K562 (cell line): ENCODE measurements around the gene CSF2. TPM values are rescaled to one million over a fixed set of nuclear protein-coding genes. Genes with fewer than 3 reads are reported as not detected.

Source experiments
- CBX1 ChIP-seq: sonication (generic); IDR thresholded peaks from 2 replicates; pipeline ENCODE4 v1.6.1; 2016; ENCODE audit warnings: antibody characterized with exemption, low read depth, mild to moderate bottlenecking
- CBX2 ChIP-seq: fragments of 200-600 bp; sonication (generic); IDR thresholded peaks from one replicate; pipeline ENCODE4 v1.6.1; 2012; ENCODE audit warnings: mild to moderate bottlenecking, low read length, inconsistent platforms; ENCODE audit not compliant: insufficient read depth, poor library complexity, severe bottlenecking
- CC2D1A ChIP-seq: fragments of 450-650 bp; IDR thresholded peaks from 2 replicates; pipeline ENCODE4 v1.6.1; 2017; ENCODE audit warnings: mild to moderate bottlenecking
- DPF2 ChIP-seq: fragments of 450-650 bp; IDR thresholded peaks from 2 replicates; pipeline ENCODE4 v1.6.1; 2016
- ESRRB ChIP-seq: fragments of 250-450 bp; sonication (Bioruptor Pico); IDR thresholded peaks from 2 replicates; pipeline ENCODE4 v1.5.0; 2020; ENCODE audit warnings: mild to moderate bottlenecking, moderate library complexity, borderline replicate concordance
- MAZ ChIP-seq, 2 experiments: fragments of 450-650 bp in 1 of 2; sonication (generic) in 1 of 2; formaldehyde crosslinking; IDR thresholded peaks in 1 of 2; conservative IDR thresholded peaks in 1 of 2; 2 replicates each; pipeline versions ENCODE4 v1.4.0 to v1.5.0; 2020; ENCODE audit warnings: mild to moderate bottlenecking in 1 of 2, missing genetic modification reagents in 1 of 2
- MEF2A ChIP-seq: IDR thresholded peaks from 2 replicates; pipeline ENCODE4 v1.6.1; 2011; ENCODE audit warnings: low read depth, mild to moderate bottlenecking, low read length, moderate library complexity; ENCODE audit not compliant: control insufficient read depth
- MXI1 ChIP-seq: IDR thresholded peaks from 2 replicates; pipeline ENCODE4 v1.6.1; 2011; ENCODE audit warnings: low read depth, mild to moderate bottlenecking, improper control_type of control experiment, low read length
- NFYB ChIP-seq: IDR thresholded peaks from 2 replicates; pipeline ENCODE4 v1.6.1; 2011; ENCODE audit warnings: mild to moderate bottlenecking, moderate library complexity; ENCODE audit not compliant: insufficient read length; ENCODE audit errors: extremely low read depth
- PTRF ChIP-seq: fragments of 450-650 bp; IDR thresholded peaks from 2 replicates; pipeline ENCODE4 v1.6.1; 2016; ENCODE audit warnings: mild to moderate bottlenecking, missing genetic modification characterization, missing compliant biosample characterization
- RAD21 ChIP-seq, 2 experiments: fragments of 250-450 bp in 1 of 2; fragments of 450-650 bp in 1 of 2; sonication (Bioruptor Pico) in 1 of 2; formaldehyde crosslinking in 1 of 2; IDR thresholded peaks in 1 of 2; conservative IDR thresholded peaks in 1 of 2; 2 replicates each; pipeline versions ENCODE4 v1.4.0 to v1.8.0; 2020 to 2022; ENCODE audit warnings: mild to moderate bottlenecking in 2 of 2, moderate library complexity in 1 of 2
- TGIF2 ChIP-seq: sonication (generic); formaldehyde crosslinking; IDR thresholded peaks from 2 replicates; pipeline ENCODE4 v1.8.1; 2022; ENCODE audit warnings: mild to moderate bottlenecking, missing genetic modification reagents, moderate library complexity
- TOE1 ChIP-seq, 2 experiments: fragments of 450-650 bp in 1 of 2; sonication (generic) in 1 of 2; formaldehyde crosslinking in 1 of 2; IDR thresholded peaks; 2 replicates each; pipeline versions ENCODE4 v1.7.1 to v1.8.0; 2016 to 2022; ENCODE audit warnings: borderline replicate concordance in 2 of 2, mild to moderate bottlenecking in 2 of 2, antibody characterized with exemption in 1 of 2, inconsistent platforms in 1 of 2, low read depth in 1 of 2, missing genetic modification reagents in 1 of 2, moderate library complexity in 1 of 2
- ZBTB8A ChIP-seq: fragments of 450-650 bp; IDR thresholded peaks from 2 replicates; pipeline ENCODE4 v1.6.1; 2018; ENCODE audit warnings: mild to moderate bottlenecking, moderate library complexity; ENCODE audit not compliant: partially characterized antibody
- ZEB2 ChIP-seq: fragments of 450-650 bp; IDR thresholded peaks from 2 replicates; pipeline ENCODE4 v1.6.1; 2016
- ZFX ChIP-seq: sonication (generic); formaldehyde crosslinking; IDR thresholded peaks from 2 replicates; pipeline ENCODE4 v1.8.0; 2022; ENCODE audit warnings: mild to moderate bottlenecking, missing genetic modification reagents, moderate library complexity
- ZNF41 ChIP-seq: fragments of 250-450 bp; sonication (Bioruptor Pico); conservative IDR thresholded peaks from 2 replicates; pipeline ENCODE4 v1.4.0; 2020; ENCODE audit warnings: mild to moderate bottlenecking
- ZNF584 ChIP-seq: fragments of 200-800 bp; sonication (Bioruptor generic); IDR thresholded peaks from 2 replicates; pipeline ENCODE4 v1.6.1; 2016; ENCODE audit warnings: low read depth, mild to moderate bottlenecking, missing genetic modification characterization, missing compliant biosample characterization
- ZNF644 ChIP-seq: fragments of 200-800 bp; sonication (Bioruptor generic); IDR thresholded peaks from 2 replicates; pipeline ENCODE4 v1.6.1; 2016; ENCODE audit warnings: low read depth, missing genetic modification characterization, missing compliant biosample characterization
- polyA plus RNA-seq, 8 experiments: library from polyadenylated mRNA; depleted of rRNA in 4 of 8; stranded (reverse) in 5 of 8; unstranded in 3 of 8; fragments of >200 nt; fragmentation: Nextera tagmentation in 2 of 8; fragmentation: Illumina TruSeq in 1 of 8; extraction: Ambion mirVana in 2 of 8; extraction: Trizol in 1 of 8; gene quantifications; 2 replicates each; pipeline versions ENCODE4 v1.2.1 to v1.2.3, GENCODE V29; 2011 to 2014; ENCODE audit warnings: inconsistent platforms in 1 of 8, missing spikeins in 1 of 8
- total RNA-seq, 7 experiments: library from RNA; depleted of rRNA in 6 of 7; stranded (reverse); fragments of >200 nt in 6 of 7; fragmentation: Illumina TruSeq in 2 of 7; extraction: Trizol in 2 of 7; gene quantifications; 2 replicates each; pipeline versions ENCODE4 v1.2.1 to v1.2.3, GENCODE V29; 2011 to 2021; ENCODE audit warnings: low replicate concordance in 1 of 7
- TF ChIP-seq, protein P1 (sequence below): fragments of 450-650 bp; formaldehyde crosslinking; IDR thresholded peaks from 2 replicates; pipeline ENCODE4 v1.4.0; 2020; ENCODE audit warnings: mild to moderate bottlenecking, mixed read lengths
- TF ChIP-seq, protein P2 (sequence below): fragments of 250-450 bp; sonication (Bioruptor Pico); IDR thresholded peaks from 2 replicates; pipeline ENCODE4 v1.8.0; 2021; ENCODE audit warnings: borderline replicate concordance, mild to moderate bottlenecking, moderate library complexity; ENCODE audit not compliant: poor library complexity, severe bottlenecking
- TF ChIP-seq, protein P3 (sequence below), 2 experiments: IDR thresholded peaks; 2 replicates each; pipeline ENCODE4 v1.6.1; 2011; ENCODE audit warnings: borderline replicate concordance in 1 of 2, control low read depth in 1 of 2, low read depth in 1 of 2, low read length in 1 of 2, mild to moderate bottlenecking in 1 of 2, mixed read lengths in 1 of 2, moderate library complexity in 1 of 2; ENCODE audit not compliant: insufficient read depth in 1 of 2, insufficient read length in 1 of 2, poor library complexity in 1 of 2, severe bottlenecking in 1 of 2; ENCODE audit errors: extremely low read depth in 1 of 2
- TF ChIP-seq, protein P4 (sequence below): fragments of 250-450 bp; sonication (Bioruptor Pico); IDR thresholded peaks from 2 replicates; pipeline ENCODE4 v1.8.0; 2022; ENCODE audit warnings: moderate library complexity, mild to moderate bottlenecking, inconsistent platforms

The CSF2 gene
- total and polyA plus RNA-seq, 9 of the 15 experiments (the other 6 are each of a cell fraction or from before 2014, with no cell fraction given) = 0.25 to 0.29 TPM; not detected in 7

DNA sequence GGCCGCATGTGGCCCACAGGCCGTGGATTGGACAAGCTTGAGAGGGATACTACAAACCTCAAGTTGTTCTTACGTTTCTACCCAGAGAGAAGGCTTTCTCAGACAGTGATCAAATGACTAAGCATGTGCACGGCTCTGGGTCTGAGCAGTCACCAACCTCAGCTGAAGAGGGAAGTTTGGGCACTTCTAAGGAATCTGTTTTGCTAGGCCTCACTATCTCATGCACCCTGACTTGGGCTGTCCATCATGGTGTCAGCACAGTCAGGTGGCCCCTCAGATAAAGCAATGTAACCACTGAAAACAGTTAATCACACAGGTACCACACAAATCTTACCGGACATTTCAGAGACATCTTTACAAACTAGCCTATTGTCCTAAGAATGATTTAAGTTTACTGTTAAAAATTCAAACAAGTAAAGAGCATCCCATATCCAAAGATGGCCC lies 24.6 kb downstream of the CSF2 start (continued):
- TF ChIP-seq TOE1 (IDR thresholded peaks at IDR 0.05; ENCODE audit: borderline replicate concordance) (peak; percentile 74), TOE1 (CRISPR knock-in tag; IDR thresholded peaks at IDR 0.05; ENCODE audit: borderline replicate concordance, low read depth) (no peak), NFYB (no peak), PTRF (peak; percentile 74; the same call in 1 of the 2 replicates), TGIF2 (CRISPR knock-in tag) (no peak), ZEB2 (peak; percentile 98), ZFX (peak; percentile 69), CBX1 (no peak), MAZ (CRISPR knock-in tag; conservative IDR thresholded peaks at IDR 0.05 in 1 of 2, IDR thresholded peaks at IDR 0.05 in 1 of 2) (peak; percentile 56 to 78; a peak in 3 of 4 replicates), ZNF584 (CRISPR knock-in tag) (peak; percentile 96), CC2D1A (peak; percentile 93; the same call in 1 of the 2 replicates), ESRRB (CRISPR knock-in tag) (no peak), RAD21 (CRISPR knock-in tag; conservative IDR thresholded peaks at IDR 0.05 in 1 of 2, IDR thresholded peaks at IDR 0.05 in 1 of 2) (peak; percentile 27 to 59; a peak in 3 of 4 replicates), ZBTB8A (no peak), MEF2A (peak; percentile 63; the same call in 1 of the 2 replicates), CBX2 (no peak), ZNF644 (peak; percentile 94), DPF2 (peak; percentile 99), MXI1 (peak; percentile 81), ZNF41 (CRISPR knock-in tag) (peak; percentile 77; the same call in 1 of the 2 replicates)
- TF ChIP-seq, protein P1, sequence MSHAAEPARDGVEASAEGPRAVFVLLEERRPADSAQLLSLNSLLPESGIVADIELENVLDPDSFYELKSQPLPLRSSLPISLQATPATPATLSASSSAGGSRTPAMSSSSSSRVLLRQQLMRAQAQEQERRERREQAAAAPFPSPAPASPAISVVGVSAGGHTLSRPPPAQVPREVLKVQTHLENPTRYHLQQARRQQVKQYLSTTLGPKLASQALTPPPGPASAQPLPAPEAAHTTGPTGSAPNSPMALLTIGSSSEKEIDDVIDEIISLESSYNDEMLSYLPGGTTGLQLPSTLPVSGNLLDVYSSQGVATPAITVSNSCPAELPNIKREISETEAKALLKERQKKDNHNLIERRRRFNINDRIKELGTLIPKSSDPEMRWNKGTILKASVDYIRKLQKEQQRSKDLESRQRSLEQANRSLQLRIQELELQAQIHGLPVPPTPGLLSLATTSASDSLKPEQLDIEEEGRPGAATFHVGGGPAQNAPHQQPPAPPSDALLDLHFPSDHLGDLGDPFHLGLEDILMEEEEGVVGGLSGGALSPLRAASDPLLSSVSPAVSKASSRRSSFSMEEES (CRISPR knock-in tag) = no peak
- TF ChIP-seq, protein P2, sequence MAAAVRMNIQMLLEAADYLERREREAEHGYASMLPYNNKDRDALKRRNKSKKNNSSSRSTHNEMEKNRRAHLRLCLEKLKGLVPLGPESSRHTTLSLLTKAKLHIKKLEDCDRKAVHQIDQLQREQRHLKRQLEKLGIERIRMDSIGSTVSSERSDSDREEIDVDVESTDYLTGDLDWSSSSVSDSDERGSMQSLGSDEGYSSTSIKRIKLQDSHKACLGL (CRISPR knock-in tag) = peak; percentile 10
- TF ChIP-seq, protein P3, sequence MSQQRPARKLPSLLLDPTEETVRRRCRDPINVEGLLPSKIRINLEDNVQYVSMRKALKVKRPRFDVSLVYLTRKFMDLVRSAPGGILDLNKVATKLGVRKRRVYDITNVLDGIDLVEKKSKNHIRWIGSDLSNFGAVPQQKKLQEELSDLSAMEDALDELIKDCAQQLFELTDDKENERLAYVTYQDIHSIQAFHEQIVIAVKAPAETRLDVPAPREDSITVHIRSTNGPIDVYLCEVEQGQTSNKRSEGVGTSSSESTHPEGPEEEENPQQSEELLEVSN (IDR thresholded peaks at IDR 0.05; ENCODE audit: borderline replicate concordance in 1 of 2, extremely low read depth in 1 of 2, insufficient read depth in 1 of 2, insufficient read length in 1 of 2, low read depth in 1 of 2, low read length in 1 of 2, poor library complexity in 1 of 2, severe bottlenecking in 1 of 2) = peak; percentile 43 to 57
- TF ChIP-seq, protein P4, sequence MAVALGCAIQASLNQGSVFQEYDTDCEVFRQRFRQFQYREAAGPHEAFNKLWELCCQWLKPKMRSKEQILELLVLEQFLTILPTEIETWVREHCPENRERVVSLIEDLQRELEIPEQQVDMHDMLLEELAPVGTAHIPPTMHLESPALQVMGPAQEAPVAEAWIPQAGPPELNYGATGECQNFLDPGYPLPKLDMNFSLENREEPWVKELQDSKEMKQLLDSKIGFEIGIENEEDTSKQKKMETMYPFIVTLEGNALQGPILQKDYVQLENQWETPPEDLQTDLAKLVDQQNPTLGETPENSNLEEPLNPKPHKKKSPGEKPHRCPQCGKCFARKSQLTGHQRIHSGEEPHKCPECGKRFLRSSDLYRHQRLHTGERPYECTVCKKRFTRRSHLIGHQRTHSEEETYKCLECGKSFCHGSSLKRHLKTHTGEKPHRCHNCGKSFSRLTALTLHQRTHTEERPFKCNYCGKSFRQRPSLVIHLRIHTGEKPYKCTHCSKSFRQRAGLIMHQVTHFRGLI (CRISPR knock-in tag) = 0 out of 2 replicates have a peak, but pooled peaks have one; percentile 34
